ENCODE measurements around the gene TBXT. TPM values are rescaled to one million over a fixed set of nuclear protein-coding genes. Genes with fewer than 3 reads are reported as not detected.
A peak's percentile ranks its signal among the peaks of the same experiment; 100 is the strongest.

Gene TBXT, protein sequence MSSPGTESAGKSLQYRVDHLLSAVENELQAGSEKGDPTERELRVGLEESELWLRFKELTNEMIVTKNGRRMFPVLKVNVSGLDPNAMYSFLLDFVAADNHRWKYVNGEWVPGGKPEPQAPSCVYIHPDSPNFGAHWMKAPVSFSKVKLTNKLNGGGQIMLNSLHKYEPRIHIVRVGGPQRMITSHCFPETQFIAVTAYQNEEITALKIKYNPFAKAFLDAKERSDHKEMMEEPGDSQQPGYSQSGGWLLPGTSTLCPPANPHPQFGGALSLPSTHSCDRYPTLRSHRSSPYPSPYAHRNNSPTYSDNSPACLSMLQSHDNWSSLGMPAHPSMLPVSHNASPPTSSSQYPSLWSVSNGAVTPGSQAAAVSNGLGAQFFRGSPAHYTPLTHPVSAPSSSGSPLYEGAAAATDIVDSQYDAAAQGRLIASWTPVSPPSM
- total RNA-seq, result under 1 TPM in 1 of 9 donors, not detected in 8; 0.25 TPM
- not detected for polyA plus RNA-seq
- long read RNA-seq, donor 1, result 0 reads
- long read RNA-seq, donor 2, result 0 reads
- long read RNA-seq, donor 3, result 0 reads

DNA sequence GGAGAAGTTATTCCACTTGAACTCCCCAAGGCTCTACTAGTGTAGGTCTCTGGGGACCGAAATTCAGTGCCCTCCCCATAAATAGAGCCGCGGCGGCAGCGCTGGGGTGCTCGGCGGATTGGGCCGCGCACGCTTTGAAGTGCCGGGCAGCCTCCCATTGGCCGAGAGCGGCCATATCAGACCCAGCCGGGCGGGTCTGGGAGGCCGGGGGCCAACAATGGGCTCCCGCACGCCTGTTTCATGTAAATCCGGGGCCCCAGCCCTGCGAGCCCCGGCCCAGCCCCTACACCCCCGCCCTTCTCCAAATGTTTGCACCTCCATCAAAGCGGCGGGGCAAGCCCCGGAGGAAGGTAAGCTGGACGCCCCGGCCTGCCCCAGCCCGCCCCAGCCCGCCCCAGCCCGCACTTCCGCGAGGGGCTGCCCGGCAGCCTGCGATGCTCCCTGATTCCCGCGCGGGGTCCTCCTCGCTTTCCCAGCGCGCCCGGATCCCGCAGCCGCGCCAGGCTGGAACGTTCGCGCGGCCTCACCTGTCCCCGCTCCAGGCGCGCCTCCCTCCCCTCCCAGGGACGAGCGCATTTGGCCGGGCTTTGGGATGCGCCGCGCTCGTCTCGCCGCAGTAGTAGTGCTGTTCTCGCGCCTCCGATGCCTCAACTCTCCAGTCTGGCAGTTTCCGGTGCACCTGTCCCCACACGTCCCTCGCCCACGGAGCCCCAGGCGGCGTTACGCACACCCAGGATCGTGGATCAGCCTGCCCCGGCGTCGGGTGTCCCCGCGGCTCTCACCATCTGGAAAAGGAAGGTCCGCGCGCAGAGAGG is at the start of gene TBXT:
Gene TBXT, minus strand, starts transcription at position 51 of the 815 bp plus-strand sequence. CDS start 260 bp downstream, outside the sequence.
- intact Hi-C loops (cut with DNase I), result no loop called here
- peaks cover 39 to 100% (median 85%) of the 10 kb centered on the region in 9 donors for H3K27me3 ChIP-seq

DNA sequence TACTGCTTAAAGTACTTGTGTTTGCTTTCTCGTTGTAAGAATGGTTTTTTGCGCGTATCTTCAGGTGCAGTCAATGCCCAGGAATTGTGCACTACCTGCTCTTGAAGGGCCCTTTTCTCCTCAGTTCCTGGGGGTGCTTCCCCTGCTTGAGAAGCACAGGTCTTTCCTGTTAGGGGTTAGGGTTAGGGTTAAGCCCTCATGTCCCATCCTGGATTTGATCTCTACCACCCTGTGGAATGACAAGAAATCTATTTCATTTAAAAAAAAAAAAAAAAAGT is 39.6 kb upstream of the TBXT start:
- intact Hi-C loops (cut with DNase I), result no loop called here
- Histone ChIP-seq H3K36me3 (no peaks in the 10 kb centered on the region), H3K27ac (no peak overlapping the region), H3K9me3 (peaks cover 0 to 9% (median 0%) of the 10 kb centered on the region in 12 donors), H3K4me3 (no peak overlapping the region), H3K27me3 (peaks cover 0 to 22% (median 0%) of the 10 kb centered on the region in 9 donors), H3K4me1 (no peaks in the 10 kb centered on the region)
- 91 to 97% (median 95%) methylated on average over 3 of the region's 3 CpGs for WGBS, 4 donors
- DNase-seq, result no peak
- no peak for ATAC-seq
- TF ChIP-seq, protein P1, sequence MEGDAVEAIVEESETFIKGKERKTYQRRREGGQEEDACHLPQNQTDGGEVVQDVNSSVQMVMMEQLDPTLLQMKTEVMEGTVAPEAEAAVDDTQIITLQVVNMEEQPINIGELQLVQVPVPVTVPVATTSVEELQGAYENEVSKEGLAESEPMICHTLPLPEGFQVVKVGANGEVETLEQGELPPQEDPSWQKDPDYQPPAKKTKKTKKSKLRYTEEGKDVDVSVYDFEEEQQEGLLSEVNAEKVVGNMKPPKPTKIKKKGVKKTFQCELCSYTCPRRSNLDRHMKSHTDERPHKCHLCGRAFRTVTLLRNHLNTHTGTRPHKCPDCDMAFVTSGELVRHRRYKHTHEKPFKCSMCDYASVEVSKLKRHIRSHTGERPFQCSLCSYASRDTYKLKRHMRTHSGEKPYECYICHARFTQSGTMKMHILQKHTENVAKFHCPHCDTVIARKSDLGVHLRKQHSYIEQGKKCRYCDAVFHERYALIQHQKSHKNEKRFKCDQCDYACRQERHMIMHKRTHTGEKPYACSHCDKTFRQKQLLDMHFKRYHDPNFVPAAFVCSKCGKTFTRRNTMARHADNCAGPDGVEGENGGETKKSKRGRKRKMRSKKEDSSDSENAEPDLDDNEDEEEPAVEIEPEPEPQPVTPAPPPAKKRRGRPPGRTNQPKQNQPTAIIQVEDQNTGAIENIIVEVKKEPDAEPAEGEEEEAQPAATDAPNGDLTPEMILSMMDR (IDR thresholded peaks at IDR 0.05), result no peak
- TF ChIP-seq POLR2A (IDR thresholded peaks at IDR 0.05), result no peak

More for the DNA sequence above, at the start of gene TBXT:
- DNase-seq, result no peak
- Histone ChIP-seq H3K9me3 (no peaks in the 10 kb centered on the region), H3K4me1 (peaks cover 7 to 41% (median 22%) of the 10 kb centered on the region in 12 donors), H3K4me3 (peak within 1 kb of the TSS; percentile 6 to 47 (median 26)), H3K27ac (no peak within 1 kb of the TSS), H3K36me3 (no peaks in the 10 kb centered on the region)
- TF ChIP-seq, protein P1 (IDR thresholded peaks at IDR 0.05), result no peak
- TF ChIP-seq POLR2A (IDR thresholded peaks at IDR 0.05), result no peak
- WGBS, 4 donors, result 1% methylated on average over 28 to 79 of the region's 79 CpGs
- no peak for ATAC-seq

DNA sequence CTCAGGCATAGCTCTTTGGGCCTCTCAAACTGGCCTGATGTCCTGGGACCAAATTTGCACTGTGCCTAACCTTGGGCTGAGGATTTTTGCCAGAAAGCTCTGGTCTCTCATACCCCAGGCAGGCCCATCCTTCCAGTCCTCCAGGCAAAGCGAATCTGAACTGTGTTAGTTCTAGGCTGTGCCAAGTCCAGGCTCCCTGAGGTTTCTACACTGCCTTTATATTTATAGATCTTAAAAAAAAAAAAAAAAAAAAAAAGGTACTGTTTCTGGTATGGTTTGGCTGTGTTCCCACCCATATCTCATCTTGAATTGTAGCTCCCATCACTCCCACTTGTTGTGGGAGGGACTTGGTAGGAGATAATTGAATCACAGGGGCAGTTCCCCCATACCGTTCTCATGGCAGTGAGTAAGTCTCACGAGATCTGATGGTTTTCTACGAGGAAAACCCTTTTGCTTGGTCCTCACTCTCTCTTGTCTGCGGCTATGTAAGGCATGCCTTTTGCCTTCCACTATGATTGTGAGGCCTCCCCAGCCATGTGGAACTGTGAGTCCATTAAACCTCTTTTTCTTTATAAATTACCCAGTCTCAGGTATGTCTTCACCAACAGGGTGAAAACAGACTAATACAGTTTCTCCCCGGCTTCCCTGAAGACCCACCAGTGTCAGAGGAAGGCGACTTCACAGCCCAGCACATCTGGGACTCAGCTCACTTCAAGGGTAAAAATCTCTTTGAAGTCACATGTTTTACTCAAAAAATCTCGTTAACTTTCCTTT is 39.0 kb upstream of the TBXT start:
- H3K4me3 ChIP-seq, result no peak overlapping the region
- H3K9me3 ChIP-seq, result peaks cover 0 to 8% (median 0%) of the 10 kb centered on the region in 12 donors
- DNase-seq (no peak), ATAC-seq (no peak)
- no peak for TF ChIP-seq POLR2A (IDR thresholded peaks at IDR 0.05)
- TF ChIP-seq, protein P1 (IDR thresholded peaks at IDR 0.05), result no peak
- WGBS, 4 donors, result 52 to 61% (median 56%) methylated on average over 8 of the region's 8 CpGs
- no peak overlapping the region for H3K27ac ChIP-seq
- no peaks in the 10 kb centered on the region for H3K4me1 ChIP-seq
- intact Hi-C loops (cut with DNase I), result no loop called here
- no peaks in the 10 kb centered on the region for H3K36me3 ChIP-seq
- H3K27me3 ChIP-seq, result peaks cover 0 to 22% (median 0%) of the 10 kb centered on the region in 9 donors
